ENCODE data around the gene NAPSA.
A peak's percentile ranks its signal among the peaks of the same experiment; 100 is the strongest.

GRCh38 chr19:50313812-50314536 lies 51.5 kb downstream of the NAPSA start:
- TF ChIP-seq CTCF (IDR thresholded peaks at IDR 0.05; ENCODE audit: insufficient read depth, low read depth, low read length) (no peak), EZH2 (IDR thresholded peaks at IDR 0.05; ENCODE audit: insufficient read depth, low read length) (peak; percentile 23)

All from astrocyte (in vitro differentiated cells and primary cell).